HG03135 (cell line): ENCODE data around the gene ACAP1.

ENCODE experiments used
- ATAC-seq: cut with Tn5 transposase; IDR thresholded peaks from one replicate; pipeline ENCODE4 v1.9.1; 2021; ENCODE audit warnings: mild to moderate bottlenecking, moderate library complexity; ENCODE audit not compliant: unreplicated experiment

Gene ACAP1

GRCh38 chr17:7336240-7337175, at the start of gene ACAP1:
TSS of gene ACAP1 (plus strand) at chr17:7336529. CDS start at chr17:7336735, 206 bp downstream.
- ATAC-seq = no peak

GRCh38 chr17:7289256-7290032, 46.9 kb upstream of the ACAP1 start:
- ATAC-seq = no peak

GRCh38 chr17:7290166-7290565, 46.2 kb upstream of the ACAP1 start:
- no peak for ATAC-seq

GRCh38 chr17:7290685-7291084, 45.6 kb upstream of the ACAP1 start:
- no peak for ATAC-seq

- ATAC-seq = no peak
Observed at GRCh38 chr17:7292194-7292593, 44.1 kb upstream of the ACAP1 start.

- ATAC-seq = no peak
Observed at GRCh38 chr17:7292729-7293128, 43.6 kb upstream of the ACAP1 start.

GRCh38 chr17:7293159-7293558, 43.2 kb upstream of the ACAP1 start:
- ATAC-seq = no peak

GRCh38 chr17:7293816-7294613, 42.3 kb upstream of the ACAP1 start:
- ATAC-seq = no peak

- ATAC-seq = no peak
Observed at GRCh38 chr17:7294614-7295153, 41.6 kb upstream of the ACAP1 start, which contains the start of gene YBX2. TSS of gene YBX2 (minus strand) at chr17:7294639. CDS start at chr17:7294500, 139 bp downstream.

GRCh38 chr17:7295230-7296180, 40.8 kb upstream of the ACAP1 start:
- ATAC-seq = no peak

- ATAC-seq = no peak
Observed at GRCh38 chr17:7296189-7296861, 40.0 kb upstream of the ACAP1 start.

GRCh38 chr17:7304179-7304578, 32.1 kb upstream of the ACAP1 start:
- no peak for ATAC-seq

GRCh38 chr17:7306911-7307685, 29.2 kb upstream of the ACAP1 start, which contains the start of gene EIF5A:
TSS of gene EIF5A (plus strand) at chr17:7307628. CDS start at chr17:7309636, 2,008 bp downstream.
- ATAC-seq = peak; percentile 70

GRCh38 chr17:7307686-7308624, 28.4 kb upstream of the ACAP1 start:
- ATAC-seq = no peak

GRCh38 chr17:7308625-7309433, 27.5 kb upstream of the ACAP1 start:
- ATAC-seq = no peak

- ATAC-seq = no peak
Observed at GRCh38 chr17:7309628-7310027, 26.7 kb upstream of the ACAP1 start.
